Muscle of arm (tissue), 12 donors: Measurements from ENCODE around the gene PRIM1. TPM values are rescaled to one million over a fixed set of nuclear protein-coding genes. Genes with fewer than 3 reads are reported as not detected.
"Not testable (repeated sequence)": the region's sequence is repeated elsewhere in the genome, so short reads cannot be mapped to it uniquely, and the experiment has no call there.

ENCODE experiments used
- DNase-seq: peaks from one replicate; pipeline ENCODE4 v3.0.0-alpha.2; 2013
- polyA plus RNA-seq, 12 donors: library from polyadenylated mRNA; unstranded; fragments of 120-200 nt; gene quantifications; one replicate each; pipeline ENCODE4 v1.2.1, GENCODE V29; 2013; ENCODE audit not compliant: insufficient read length in 12 of 12

PRIM1 gene
- polyA plus RNA-seq, 12 donors: 10.1 to 27.3 (median 13.7) TPM; not detected in 2

- no peak for DNase-seq
These were observed 11.9 kb upstream of the PRIM1 start for GRCh38 chr12:56763753-56764657.

- no peak for DNase-seq
These were observed 9.7 kb upstream of the PRIM1 start for GRCh38 chr12:56761812-56762211.

- DNase-seq: no peak
These were observed 8.3 kb upstream of the PRIM1 start for GRCh38 chr12:56760460-56760859.

GRCh38 chr12:56759263-56759908, 7.3 kb upstream of the PRIM1 start:
- DNase-seq: no peak

- no peak for DNase-seq
These were observed 6.7 kb upstream of the PRIM1 start for GRCh38 chr12:56758728-56759262.

GRCh38 chr12:56757971-56758370, 5.8 kb upstream of the PRIM1 start:
- not testable (repeated sequence) for DNase-seq

- DNase-seq: no peak
These were observed 1.4 kb upstream of the PRIM1 start for GRCh38 chr12:56753566-56753965.

- not testable (repeated sequence) for DNase-seq
These were observed 1.5 kb downstream of the PRIM1 start for GRCh38 chr12:56750596-56750995.

GRCh38 chr12:56749853-56750252, 2.3 kb downstream of the PRIM1 start:
- no peak for DNase-seq

- no peak for DNase-seq
These were observed 2.8 kb downstream of the PRIM1 start for GRCh38 chr12:56749359-56749758.

GRCh38 chr12:56728139-56728861, 23.8 kb downstream of the PRIM1 start:
- no peak for DNase-seq

- not testable (repeated sequence) for DNase-seq
These were observed 25.9 kb downstream of the PRIM1 start for GRCh38 chr12:56726196-56726675.

- no peak for DNase-seq
These were observed 26.4 kb downstream of the PRIM1 start for GRCh38 chr12:56725723-56726102.

GRCh38 chr12:56724972-56725722, 27.0 kb downstream of the PRIM1 start, which contains the start of gene NACA:
TSS of gene NACA (minus strand) at chr12:56725299. CDS start at chr12:56724521, 778 bp downstream.
- DNase-seq: peak; percentile 98

GRCh38 chr12:56724701-56724971, 27.5 kb downstream of the PRIM1 start:
- no peak for DNase-seq

- peak; percentile 48 for DNase-seq
These were observed 28.0 kb downstream of the PRIM1 start for GRCh38 chr12:56723889-56724700.

- DNase-seq: peak; percentile 32
These were observed 28.8 kb downstream of the PRIM1 start for GRCh38 chr12:56723352-56723751.

GRCh38 chr12:56722832-56723231, 29.3 kb downstream of the PRIM1 start:
- no peak for DNase-seq

- no peak for DNase-seq
These were observed 30.4 kb downstream of the PRIM1 start for GRCh38 chr12:56721721-56722120.

- DNase-seq: no peak
These were observed 30.9 kb downstream of the PRIM1 start for GRCh38 chr12:56721216-56721615.
